GM04504 (cell line): ENCODE data around the gene COL4A3.

Source experiments
- DNase-seq: peaks from one replicate; pipeline ENCODE4 v3.0.0-alpha.2; 2012; ENCODE audit warnings: low read depth

COL4A3 gene

GRCh38 chr2:227163998-227164762 lies at the start of gene COL4A3, which contains the start of gene COL4A4:
COL4A3 (plus strand) TSS chr2:227164624; CDS start chr2:227164727, 103 bp downstream.
COL4A4 (minus strand) TSS chr2:227164205; CDS start chr2:227147483, 16,722 bp downstream.
- no peak for DNase-seq

GRCh38 chr2:227115761-227116160 lies 48.7 kb upstream of the COL4A3 start:
- peak; percentile 20 for DNase-seq

GRCh38 chr2:227117027-227117426 lies 47.4 kb upstream of the COL4A3 start:
- no peak for DNase-seq

DNA sequence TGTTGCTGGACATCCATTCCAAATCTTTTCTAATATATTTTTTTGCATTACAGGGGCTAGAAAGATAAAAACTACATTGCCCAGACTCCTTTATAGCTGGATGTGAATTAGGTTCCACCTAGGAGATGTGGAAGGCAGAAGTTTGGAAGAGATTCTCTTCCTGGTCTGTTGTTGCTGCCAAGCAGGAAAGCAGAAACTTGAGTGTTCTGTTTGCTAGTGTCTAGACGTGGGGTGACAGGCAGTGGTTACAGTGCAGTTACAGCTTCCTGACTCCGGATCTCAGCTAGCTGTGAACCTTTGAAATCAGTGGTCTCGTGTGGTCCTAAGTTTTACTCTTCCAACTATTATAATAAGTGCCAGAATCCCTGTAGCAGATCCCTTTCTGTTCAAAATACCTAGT lies 46.6 kb upstream of the COL4A3 start:
- DNase-seq: no peak

- no peak for DNase-seq
Measured at GRCh38 chr2:227118353-227118752, 46.1 kb upstream of the COL4A3 start.

DNA sequence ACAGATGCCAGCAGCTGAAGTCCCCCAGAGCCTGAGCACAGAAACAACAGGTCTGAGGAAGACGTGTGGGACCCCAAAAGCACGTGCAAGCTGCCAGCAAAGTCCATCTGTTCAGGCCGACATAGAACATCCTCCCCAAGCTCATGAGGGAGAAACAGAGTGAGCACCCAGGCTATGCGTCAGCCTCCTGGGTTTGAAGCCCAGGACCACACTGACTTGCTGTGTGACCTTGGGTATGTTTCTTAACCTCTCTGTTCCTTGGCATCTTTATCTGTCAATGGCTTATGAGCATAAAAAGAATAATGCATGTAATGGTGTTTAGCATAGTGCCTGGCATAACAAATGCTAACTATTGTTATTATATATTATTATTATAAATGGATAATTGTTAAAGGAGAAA lies 40.7 kb upstream of the COL4A3 start:
- DNase-seq: no peak

DNA sequence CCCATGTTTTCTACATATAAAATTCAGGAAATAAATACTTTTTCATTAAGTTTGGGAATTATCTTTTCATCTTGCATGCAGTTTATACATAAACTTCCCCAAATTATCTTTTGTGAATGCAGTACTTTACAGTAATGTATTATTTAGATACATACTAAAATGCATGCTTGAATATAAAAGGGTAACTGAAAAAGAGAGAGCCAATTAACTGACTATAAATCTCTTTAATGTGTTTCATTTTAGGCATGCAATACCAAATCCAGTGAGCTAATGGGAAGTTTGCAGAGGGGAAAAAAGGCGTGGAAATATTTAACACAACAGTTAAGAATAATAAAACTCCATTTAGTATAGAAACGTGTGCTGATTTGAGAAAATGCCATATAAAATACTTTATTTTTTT lies 39.6 kb upstream of the COL4A3 start:
- DNase-seq: no peak

DNA sequence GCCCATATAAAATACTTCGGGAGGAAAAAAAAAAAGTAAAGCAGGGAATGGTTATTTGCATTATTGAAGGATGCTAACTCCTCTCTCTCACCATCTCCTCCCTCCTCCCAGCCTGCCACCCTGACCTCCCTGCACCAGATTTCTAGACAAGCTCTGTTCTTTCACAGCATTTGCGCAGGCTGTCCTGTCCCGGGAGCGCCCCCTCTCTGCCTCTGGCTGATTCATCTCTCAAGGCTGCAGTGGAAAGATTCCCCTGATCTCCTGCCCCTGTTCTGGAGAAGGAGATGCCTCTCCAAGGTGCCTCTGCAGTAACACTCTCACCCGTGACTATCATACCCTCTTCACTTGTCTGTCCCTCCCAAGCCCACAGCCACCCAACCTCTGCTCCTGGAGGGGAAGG lies 38.9 kb upstream of the COL4A3 start:
- no peak for DNase-seq

GRCh38 chr2:227127201-227127600 lies 37.2 kb upstream of the COL4A3 start:
- DNase-seq: no peak

DNA sequence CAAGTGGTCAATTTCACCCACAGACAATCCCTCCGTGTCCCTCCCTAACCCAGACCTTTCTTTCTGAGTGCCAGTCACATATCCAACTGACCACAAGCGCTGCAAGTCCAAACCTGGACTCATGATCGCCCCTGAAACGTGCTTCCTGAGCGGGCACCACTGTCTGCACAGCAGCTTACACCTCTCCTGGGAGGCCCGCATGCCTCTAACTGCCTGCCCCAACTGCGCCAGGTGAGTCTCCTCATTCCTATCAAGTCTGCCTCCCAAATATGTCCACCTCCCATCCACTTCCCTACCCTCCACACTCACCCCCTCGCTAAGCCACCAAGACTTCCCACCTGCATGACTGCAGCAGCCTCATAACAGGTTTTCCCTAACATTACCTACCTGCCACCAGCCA lies 33.8 kb upstream of the COL4A3 start:
- DNase-seq: no peak

GRCh38 chr2:227132986-227133385 lies 31.4 kb upstream of the COL4A3 start:
- no peak for DNase-seq

DNA sequence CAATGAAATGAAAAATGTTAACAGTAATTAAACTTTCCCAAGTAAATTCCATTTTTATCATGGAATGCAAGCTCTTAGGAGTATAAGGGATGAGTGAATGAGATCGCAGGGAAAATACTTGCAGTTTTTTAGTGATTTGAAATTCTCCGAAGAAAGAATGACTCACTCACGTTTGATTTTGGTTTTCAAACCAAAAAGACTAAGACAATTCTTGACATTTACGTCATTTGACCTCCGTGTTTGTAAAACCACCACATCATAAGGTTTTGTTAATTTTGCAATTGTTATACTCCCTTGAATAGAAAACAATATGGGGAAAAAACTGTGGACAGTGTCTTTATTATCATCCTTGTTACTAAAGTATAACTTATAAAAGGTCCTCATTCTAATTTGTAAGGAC lies 29.8 kb upstream of the COL4A3 start:
- no peak for DNase-seq

DNA sequence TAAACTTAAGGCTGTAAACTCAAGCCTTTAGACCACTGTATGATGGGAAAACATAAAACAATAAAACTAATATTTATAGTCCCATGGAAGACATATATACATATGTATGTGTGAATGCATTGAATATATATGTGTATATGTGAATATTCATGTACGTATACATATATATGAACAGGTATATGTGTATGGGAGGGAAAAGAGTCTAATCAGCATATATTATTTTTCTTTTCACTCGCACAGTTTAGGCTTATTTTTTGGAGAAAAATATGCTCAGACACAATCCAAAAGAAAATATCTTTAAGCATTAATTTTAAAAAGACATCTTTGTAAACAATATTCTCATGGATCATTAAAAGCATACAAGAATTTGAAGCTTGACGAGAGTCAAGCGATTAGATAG lies 23.1 kb upstream of the COL4A3 start:
- no peak for DNase-seq

DNA sequence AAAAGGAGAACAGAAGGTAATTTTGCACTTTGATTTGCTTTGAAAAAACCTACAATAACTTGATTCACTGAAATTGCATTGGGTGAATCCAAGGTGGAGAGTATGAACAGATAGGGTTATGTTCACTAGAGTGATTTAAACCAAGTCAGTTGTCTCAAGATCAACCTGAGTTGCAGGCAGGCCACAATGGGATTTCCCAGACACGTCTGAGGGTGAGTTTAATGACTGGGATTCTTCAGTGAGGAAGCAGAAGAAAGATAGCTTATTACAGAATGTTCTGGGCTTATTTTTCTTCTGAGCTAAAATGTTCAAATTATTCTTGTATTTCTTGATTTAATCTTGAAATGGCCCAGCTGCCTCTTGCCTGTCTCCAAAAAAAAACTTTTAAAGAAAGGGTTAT lies 20.5 kb upstream of the COL4A3 start:
- no peak for DNase-seq

DNA sequence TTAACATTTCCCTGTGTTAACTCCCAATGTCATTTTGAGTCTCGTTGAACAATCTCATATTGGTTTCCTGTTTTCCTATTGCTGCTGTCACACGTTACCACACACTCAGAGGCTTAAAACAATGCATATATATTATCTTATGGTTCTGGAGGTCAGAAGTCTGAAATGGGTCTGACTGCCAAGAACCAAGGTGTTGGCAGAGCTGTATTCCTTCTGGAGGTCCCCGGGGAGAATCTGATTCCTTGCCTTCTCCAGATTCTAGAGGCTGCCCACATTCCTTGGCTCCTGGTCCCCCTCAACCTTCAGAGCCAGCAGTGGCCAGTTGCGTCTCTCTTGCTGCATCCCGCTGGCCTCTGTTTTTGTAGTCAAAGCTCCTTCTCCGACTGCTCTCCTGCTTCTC lies 18.0 kb upstream of the COL4A3 start:
- DNase-seq: no peak

DNA sequence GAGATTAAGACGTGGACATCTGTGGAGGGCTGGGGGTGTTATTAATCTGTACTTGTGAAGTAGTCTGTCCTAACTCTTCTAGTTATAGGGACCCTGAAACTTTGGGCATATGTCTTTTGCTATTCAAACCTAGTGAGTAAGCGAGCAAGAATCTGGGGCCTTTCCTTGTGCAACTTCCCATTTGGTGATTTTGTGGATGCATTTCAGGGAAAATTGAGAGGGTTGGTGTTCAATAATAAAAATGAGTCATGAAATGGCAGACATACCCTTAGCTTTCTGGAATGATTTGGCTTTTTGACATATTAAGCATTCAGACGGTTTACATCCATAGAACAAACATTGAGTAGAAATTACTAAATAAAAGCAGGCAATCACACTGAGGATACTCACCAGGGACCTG lies 17.4 kb upstream of the COL4A3 start:
- DNase-seq: no peak

- DNase-seq: no peak
Measured at GRCh38 chr2:227148106-227148505, 16.3 kb upstream of the COL4A3 start.

GRCh38 chr2:227150222-227150936 lies 14.0 kb upstream of the COL4A3 start:
- DNase-seq: no peak

DNA sequence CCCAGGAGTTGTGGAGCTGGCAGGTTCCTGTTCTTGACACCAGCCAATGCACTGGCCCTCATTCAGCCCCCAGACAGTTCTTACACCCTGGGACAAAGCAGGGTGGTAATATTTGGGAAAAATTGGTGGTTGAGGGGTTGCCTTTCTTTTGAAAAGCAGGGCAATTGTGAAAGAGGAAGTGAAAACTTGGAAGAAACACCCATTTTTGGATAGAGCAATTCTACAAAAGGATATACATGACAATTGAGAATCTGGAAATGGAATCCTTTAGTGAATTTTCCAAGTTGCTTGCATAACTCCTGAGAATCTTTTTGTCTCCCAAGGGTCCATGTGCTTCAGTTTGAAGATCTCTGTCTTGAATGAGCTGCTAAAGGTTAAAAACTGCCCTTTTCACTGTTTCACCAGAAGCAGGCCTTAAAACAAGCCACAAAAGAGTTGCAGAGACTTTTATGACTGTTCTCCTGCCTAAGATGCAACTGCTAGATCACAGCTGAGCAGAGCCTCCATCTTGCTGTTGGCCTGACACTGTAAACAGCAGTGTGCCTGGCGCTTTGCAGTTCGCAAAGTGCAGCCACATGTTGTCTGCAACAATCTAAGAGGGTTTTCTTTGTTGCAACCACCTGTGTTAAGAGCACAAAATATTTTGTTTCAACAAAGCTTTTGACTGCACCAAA lies 12.2 kb upstream of the COL4A3 start:
- DNase-seq: no peak

- no peak for DNase-seq
Measured at GRCh38 chr2:227153307-227153706, 11.1 kb upstream of the COL4A3 start.

GRCh38 chr2:227153758-227154486 lies 10.5 kb upstream of the COL4A3 start:
- no peak for DNase-seq
